AG10803 (cell line): Measurements from ENCODE around the gene IFT122.
"Not testable (repeated sequence)": the region's sequence is repeated elsewhere in the genome, so short reads cannot be mapped to it uniquely, and the experiment has no call there.

ENCODE experiments used
- DNase-seq: peaks from one replicate; pipeline ENCODE4 v3.0.0; 2010; ENCODE audit warnings: low read depth
- H3K4me3 ChIP-seq: 2 replicates; pipeline ENCODE4 v1.5.1; 2011; ENCODE audit warnings: mild to moderate bottlenecking, low read length, control low read depth
- TF ChIP-seq, protein P1 (sequence below): conservative IDR thresholded peaks from 2 replicates; pipeline ENCODE4 v1.5.1; 2011; ENCODE audit warnings: mild to moderate bottlenecking, low read length, control low read depth, inconsistent platforms

The IFT122 gene

DNA sequence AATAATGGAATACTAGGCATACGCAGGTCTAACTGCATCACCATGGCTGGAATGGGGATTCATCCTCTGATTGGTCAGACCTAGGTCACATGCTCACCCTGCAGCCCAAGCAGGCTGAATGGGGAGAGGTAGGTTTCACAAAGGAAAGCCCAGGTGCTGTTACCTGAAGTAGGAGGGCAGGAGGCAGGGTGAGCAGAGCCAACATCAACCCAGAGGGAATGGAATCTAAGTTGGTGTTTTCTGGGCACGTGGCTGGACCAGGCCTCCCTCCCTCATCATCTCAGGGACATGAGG is 96.3 kb downstream of the IFT122 start:
- no peak for DNase-seq
- TF ChIP-seq, protein P1, sequence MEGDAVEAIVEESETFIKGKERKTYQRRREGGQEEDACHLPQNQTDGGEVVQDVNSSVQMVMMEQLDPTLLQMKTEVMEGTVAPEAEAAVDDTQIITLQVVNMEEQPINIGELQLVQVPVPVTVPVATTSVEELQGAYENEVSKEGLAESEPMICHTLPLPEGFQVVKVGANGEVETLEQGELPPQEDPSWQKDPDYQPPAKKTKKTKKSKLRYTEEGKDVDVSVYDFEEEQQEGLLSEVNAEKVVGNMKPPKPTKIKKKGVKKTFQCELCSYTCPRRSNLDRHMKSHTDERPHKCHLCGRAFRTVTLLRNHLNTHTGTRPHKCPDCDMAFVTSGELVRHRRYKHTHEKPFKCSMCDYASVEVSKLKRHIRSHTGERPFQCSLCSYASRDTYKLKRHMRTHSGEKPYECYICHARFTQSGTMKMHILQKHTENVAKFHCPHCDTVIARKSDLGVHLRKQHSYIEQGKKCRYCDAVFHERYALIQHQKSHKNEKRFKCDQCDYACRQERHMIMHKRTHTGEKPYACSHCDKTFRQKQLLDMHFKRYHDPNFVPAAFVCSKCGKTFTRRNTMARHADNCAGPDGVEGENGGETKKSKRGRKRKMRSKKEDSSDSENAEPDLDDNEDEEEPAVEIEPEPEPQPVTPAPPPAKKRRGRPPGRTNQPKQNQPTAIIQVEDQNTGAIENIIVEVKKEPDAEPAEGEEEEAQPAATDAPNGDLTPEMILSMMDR, result no peak

DNA sequence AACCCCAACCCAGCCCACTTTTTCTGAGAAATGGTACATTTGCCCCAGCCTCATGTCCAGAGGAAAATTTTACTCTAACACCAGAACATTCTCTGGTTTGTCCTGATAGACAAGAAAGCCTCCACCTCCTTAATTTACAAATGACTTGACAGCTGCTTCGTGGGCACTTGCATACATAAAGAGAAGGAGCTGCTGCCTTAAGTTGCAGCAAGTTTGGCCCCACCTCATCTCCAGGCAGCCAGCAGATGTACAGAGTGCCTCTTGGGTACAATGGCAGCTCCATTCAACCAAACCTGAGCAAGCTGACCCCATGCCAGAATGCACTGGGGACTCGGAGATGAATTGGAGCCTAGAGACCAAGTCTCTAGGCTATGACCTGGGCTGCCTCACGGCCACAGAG is 96.8 kb downstream of the IFT122 start:
- no peak for DNase-seq
- no peak overlapping the region for H3K4me3 ChIP-seq
- TF ChIP-seq, protein P1, result no peak

More for the DNA sequence above, 96.3 kb downstream of the IFT122 start:
- no peak overlapping the region for H3K4me3 ChIP-seq

DNA sequence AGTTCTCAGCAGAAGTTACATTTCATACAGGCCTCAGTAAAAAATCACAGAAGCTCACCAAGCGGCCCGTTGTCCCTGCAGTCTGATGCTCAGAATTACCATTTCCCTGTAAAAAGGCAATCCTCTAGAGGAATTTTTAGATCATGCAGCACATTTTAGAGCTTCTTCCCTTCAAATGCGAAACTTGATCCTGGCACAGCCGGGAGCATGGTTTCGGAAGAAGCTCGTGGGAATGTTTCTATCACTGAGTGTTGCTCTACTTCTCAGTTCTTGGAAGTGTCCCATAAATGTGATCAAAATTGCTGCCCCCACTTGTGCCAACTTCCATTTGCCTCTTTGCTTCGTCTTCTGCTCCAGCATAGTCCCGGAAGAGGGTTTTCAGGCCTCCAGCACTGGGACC is 99.2 kb downstream of the IFT122 start:
- no peak overlapping the region for H3K4me3 ChIP-seq
- no peak for DNase-seq
- TF ChIP-seq, protein P1, result no peak

DNA sequence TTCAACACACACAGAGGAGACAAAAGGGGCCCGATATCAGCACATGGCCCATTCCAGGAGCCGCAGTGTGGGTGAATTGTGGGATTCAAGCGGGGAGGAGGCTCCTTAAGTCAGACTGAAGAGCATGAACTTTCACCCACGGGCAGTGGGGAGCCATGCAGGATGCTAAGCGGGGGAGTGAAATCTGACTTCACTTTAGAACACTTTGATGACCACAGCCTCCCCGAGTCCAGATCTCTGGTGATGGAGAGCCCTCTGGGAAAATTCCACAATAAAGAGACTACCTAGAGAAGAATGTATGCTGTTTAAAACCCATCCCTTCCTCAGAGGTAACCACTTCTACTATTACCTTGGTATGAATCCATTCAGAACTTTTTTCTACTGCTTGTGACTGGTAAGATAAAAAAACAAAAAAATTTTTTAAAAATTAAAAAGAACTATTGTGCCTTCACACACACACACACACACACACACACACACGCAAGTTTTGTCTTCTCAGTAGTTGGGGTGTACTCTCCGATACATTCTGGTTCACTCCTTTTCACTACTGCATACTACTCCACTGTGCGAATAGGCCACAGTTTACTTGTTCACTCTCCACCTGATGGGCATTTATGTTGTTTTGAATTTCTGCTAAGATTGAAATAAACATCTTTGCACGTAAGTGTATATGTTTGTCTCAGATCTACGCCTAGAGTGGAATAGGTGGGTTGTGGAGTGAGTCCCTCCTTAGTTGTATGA is 100.9 kb downstream of the IFT122 start:
- TF ChIP-seq, protein P1, result no peak
- H3K4me3 ChIP-seq, result no peak overlapping the region
- DNase-seq, result no peak

DNA sequence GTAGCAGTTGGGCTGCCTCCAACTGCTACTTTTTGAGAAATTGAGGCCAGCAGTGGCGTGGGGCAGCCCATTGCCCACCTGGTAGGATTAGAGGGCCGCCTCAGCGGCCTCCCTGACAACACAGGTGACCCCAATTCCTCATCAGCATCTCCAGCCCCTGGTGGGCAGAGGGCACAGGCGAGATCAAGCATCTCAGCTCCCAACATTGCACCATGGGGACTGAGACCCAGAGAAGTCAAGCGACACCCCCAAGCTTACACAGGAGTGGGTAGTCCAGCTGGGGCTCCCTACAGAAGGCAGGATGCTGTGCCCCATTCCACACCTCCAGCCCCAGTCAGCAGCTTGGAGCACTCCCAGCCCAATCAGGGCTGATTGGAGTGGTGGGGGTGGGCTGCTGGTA is 102.7 kb downstream of the IFT122 start:
- TF ChIP-seq, protein P1, result no peak
- no peak for DNase-seq
- H3K4me3 ChIP-seq, result no peak overlapping the region

DNA sequence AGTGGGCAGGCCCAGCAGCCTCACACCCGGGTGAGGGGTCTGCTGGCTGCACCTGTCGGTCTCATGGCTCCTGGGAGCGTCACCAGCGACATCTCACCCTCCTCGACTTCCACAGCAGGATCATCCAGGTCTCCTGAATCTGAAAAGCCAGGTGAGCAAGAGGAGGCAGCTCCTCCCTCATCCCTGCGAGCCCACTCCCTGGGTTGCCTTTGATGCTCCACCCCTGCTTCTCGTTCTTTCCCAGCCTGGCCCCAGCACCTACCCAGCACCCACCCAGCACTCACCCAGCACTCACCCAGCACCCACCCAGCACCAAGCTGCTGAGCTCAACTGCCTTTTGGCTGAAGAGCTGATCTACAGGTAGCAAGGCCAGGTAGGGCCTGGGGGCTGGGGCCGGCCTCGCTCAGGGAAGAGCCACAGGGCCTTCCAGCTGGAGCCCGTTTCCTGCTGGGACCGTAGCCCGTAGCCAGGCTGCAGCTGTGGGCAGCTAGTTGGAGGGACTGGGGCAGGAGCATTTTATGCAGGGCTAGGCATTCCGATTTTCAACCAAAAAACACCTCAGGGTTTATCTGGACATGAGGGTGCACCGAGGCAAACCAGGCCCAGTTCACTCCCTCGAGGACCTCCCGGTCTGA is 103.2 kb downstream of the IFT122 start, which contains the start of gene H1-8:
TSS of gene H1-8 (plus strand) at position 20 of the 635 bp plus-strand sequence. CDS start at position 64, 44 bp downstream.
- no peak within 1 kb of the TSS for H3K4me3 ChIP-seq
- DNase-seq, result no peak
- TF ChIP-seq, protein P1, result no peak

DNA sequence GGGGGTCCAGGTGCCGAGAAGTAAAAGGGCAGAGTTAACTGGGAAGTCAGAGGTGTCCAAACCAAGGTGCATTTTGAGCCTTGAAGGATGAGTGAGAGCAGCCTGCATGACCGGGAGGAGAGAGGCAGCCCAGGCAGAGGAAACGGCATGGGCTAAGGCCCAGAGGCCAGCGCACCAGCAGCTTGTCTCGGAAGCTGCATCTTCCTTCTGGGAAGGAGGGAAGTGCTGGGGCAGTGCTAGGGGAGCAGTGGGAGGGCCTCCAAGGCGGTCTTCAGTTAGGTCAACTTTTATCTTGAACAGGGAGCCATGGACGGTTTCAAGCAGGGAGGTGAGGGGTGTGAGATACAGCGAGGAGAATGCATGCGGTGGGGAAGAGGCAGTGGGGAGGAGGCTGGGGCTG is 104.0 kb downstream of the IFT122 start:
- TF ChIP-seq, protein P1, result no peak
- H3K4me3 ChIP-seq, result no peak overlapping the region
- DNase-seq, result no peak

DNA sequence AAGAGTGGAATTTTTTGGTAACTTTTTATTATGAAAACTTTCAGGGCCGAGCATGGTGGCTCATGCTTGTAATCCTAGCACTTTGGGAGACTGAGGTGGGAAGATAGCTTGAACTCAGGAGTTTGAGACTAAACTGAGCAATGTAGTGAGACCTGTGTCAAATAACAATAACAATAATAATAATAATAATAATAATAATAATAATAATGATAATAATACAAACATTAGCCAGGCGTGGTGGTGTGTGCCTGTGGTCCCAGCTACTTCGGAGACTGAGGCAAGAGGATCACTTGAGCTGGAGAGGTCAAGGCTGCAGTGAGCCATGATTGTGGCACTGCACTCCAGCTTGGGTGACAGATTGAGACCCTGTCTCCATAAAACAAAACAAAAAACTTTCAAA is 105.9 kb downstream of the IFT122 start:
- not testable (repeated sequence) for DNase-seq, H3K4me3 ChIP-seq
